ENCODE measurements around the gene CEP295NL. TPM values are rescaled to one million over a fixed set of nuclear protein-coding genes. Genes with fewer than 3 reads are reported as not detected.

CEP295NL gene
- total RNA-seq, 1 donor: 2.5 TPM

DNA sequence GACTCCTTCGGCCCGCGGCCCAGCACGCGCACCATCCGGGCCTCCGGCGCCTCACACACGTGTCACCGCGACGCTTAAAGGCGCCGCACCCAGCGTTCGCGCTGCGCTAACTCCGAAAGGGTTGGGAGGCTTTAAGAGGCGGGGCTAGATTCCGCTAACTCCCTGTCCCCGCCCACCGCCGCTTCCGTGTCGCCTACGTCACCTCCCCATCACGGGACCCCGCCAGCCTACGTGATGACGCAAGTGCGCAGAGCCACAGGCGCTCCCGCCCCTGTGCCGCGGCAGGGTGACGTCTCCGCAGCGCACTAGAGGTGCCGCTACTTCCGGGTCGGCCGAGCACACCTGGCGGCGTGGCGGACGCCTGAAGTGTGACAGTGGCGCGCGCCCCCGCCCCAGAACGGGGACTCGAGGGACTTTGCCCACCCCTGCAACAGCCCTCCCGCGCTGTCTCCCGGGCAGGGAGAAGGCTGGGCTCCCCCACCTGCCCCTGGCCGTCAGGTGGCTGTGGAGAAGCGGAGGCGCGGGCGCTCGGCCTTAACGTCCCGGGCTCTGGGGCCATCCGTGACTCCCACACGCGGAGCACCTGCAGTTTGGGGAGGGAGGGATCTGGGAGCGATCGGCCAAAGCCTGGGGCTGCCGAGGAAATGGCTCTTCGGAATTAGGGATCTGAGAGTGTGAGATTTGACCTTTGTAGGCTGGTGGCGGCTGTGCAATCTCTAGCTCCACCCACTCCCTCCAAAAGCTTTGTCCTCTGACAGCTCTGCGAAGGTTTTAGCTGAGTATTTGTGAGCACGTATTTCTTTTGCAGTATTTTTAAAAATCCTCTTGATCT lies 62.0 kb downstream of the CEP295NL start, which contains the start of gene USP36:
Gene USP36 (minus strand): TSS at position 35 of the 832 bp plus-strand sequence. CDS start 4,451 bp downstream, outside the sequence.
- Histone ChIP-seq H3K4me3 (ENCODE audit: insufficient read depth, low read length) (peak within 1 kb of the TSS; percentile 93), H3K27me3 (ENCODE audit: insufficient read depth, low read length) (no peaks in the 10 kb centered on the region), H3K79me2 (ENCODE audit: insufficient read depth, low read length) (peaks cover 42% of the 10 kb centered on the region), H3K4me1 (ENCODE audit: insufficient read depth, low read length) (peaks cover 25% of the 10 kb centered on the region), H4K20me1 (ENCODE audit: insufficient read depth, low read length) (peaks cover 21% of the 10 kb centered on the region), H2AFZ (ENCODE audit: low read length) (peak within 1 kb of the TSS; percentile 74), H3K36me3 (ENCODE audit: insufficient read depth, low read length) (peaks cover 15% of the 10 kb centered on the region), H3K27ac (ENCODE audit: low read depth, low read length) (peak within 1 kb of the TSS; percentile 87), H3K4me2 (ENCODE audit: insufficient read depth, low read length) (peak within 1 kb of the TSS; percentile 93), H3K9me3 (ENCODE audit: low read depth, low read length) (no peaks in the 10 kb centered on the region)
- TF ChIP-seq, protein P1, sequence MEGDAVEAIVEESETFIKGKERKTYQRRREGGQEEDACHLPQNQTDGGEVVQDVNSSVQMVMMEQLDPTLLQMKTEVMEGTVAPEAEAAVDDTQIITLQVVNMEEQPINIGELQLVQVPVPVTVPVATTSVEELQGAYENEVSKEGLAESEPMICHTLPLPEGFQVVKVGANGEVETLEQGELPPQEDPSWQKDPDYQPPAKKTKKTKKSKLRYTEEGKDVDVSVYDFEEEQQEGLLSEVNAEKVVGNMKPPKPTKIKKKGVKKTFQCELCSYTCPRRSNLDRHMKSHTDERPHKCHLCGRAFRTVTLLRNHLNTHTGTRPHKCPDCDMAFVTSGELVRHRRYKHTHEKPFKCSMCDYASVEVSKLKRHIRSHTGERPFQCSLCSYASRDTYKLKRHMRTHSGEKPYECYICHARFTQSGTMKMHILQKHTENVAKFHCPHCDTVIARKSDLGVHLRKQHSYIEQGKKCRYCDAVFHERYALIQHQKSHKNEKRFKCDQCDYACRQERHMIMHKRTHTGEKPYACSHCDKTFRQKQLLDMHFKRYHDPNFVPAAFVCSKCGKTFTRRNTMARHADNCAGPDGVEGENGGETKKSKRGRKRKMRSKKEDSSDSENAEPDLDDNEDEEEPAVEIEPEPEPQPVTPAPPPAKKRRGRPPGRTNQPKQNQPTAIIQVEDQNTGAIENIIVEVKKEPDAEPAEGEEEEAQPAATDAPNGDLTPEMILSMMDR (IDR thresholded peaks at IDR 0.05; ENCODE audit: extremely low read depth, low read depth, low read length): no peak
- DNase-seq (ENCODE audit: insufficient read length, low spot score, missing footprints): peak; percentile 99

Other genes starting within 250 kb of the CEP295NL start
- gene CYTH1, start 120.9 kb downstream of the CEP295NL start, total RNA-seq: 20.9 and 21.4 TPM in 2 replicates
- 30.8 and 34.8 TPM in 2 replicates for gene USP36, start 62.4 kb downstream of the CEP295NL start, total RNA-seq
- gene TIMP2, start 22.2 kb upstream of the CEP295NL start, total RNA-seq: 164 and 171 TPM in 2 replicates
- gene LGALS3BP, start 76.7 kb upstream of the CEP295NL start, total RNA-seq: 388 and 457 TPM in 2 replicates
- gene CANT1, start 106.6 kb upstream of the CEP295NL start, total RNA-seq: 49.2 and 51.3 TPM in 2 replicates
- 13.8 and 14.4 TPM in 2 replicates for gene C1QTNF1, start 121.0 kb upstream of the CEP295NL start, total RNA-seq
- 11.8 and 14.5 TPM in 2 replicates for gene ENGASE, start 171.6 kb upstream of the CEP295NL start, total RNA-seq

Data from osteoblast (primary cell).